Measurements from ENCODE around the gene PHF2. TPM values are rescaled to one million over a fixed set of nuclear protein-coding genes. Genes with fewer than 3 reads are reported as not detected.

PHF2 gene
- total RNA-seq, 2 experiments from 2014 or later, result 20.6 to 23.7 TPM

DNA sequence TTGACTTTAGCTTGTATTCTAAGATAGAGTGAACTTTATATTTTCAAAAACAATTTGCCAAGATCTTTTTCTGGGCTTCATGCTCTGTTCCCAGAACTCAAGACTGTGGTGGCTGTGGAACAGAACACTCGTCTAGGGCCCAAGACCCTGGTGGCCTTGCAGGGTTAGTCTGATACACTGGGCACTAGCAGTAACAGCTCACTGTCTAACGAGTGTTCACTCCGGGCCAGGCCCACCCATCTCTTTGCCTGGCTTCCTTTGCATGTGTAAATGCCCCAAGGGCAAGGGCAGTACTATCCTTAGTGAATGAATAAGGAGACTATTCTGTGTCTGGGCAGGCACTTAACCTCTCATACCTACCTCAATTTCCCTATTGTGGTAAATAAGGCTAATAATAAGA, 47.4 kb downstream of the PHF2 start:
- H3K4me1 ChIP-seq (ENCODE audit: insufficient read depth, low read length, poor library complexity, severe bottlenecking), result no peaks in the 10 kb centered on the region
- no peaks in the 10 kb centered on the region; the same call in 1 of the 2 replicates for H3K36me3 ChIP-seq (ENCODE audit: insufficient read depth, low read length)
- no peaks in the 10 kb centered on the region for H4K20me1 ChIP-seq (ENCODE audit: insufficient read depth, low read length)
- no peak overlapping the region for H3K4me3 ChIP-seq (ENCODE audit: low read depth, low read length, poor library complexity, severe bottlenecking)
- ChIA-PET CTCF (ENCODE audit: unreplicated experiment) (no interaction called here), POLR2A (no interaction called here)
- no peak overlapping the region for H2AFZ ChIP-seq (ENCODE audit: low read length)
- no peak overlapping the region for H3K27ac ChIP-seq (ENCODE audit: low read depth, low read length, poor library complexity, severe bottlenecking)
- BruUV-seq (replicated peaks), result no TSS peak
- peaks cover 4% of the 10 kb centered on the region; the same call in 1 of the 2 replicates for H3K79me2 ChIP-seq (ENCODE audit: insufficient read depth, low read depth, low read length)
- TF ChIP-seq, protein P1, sequence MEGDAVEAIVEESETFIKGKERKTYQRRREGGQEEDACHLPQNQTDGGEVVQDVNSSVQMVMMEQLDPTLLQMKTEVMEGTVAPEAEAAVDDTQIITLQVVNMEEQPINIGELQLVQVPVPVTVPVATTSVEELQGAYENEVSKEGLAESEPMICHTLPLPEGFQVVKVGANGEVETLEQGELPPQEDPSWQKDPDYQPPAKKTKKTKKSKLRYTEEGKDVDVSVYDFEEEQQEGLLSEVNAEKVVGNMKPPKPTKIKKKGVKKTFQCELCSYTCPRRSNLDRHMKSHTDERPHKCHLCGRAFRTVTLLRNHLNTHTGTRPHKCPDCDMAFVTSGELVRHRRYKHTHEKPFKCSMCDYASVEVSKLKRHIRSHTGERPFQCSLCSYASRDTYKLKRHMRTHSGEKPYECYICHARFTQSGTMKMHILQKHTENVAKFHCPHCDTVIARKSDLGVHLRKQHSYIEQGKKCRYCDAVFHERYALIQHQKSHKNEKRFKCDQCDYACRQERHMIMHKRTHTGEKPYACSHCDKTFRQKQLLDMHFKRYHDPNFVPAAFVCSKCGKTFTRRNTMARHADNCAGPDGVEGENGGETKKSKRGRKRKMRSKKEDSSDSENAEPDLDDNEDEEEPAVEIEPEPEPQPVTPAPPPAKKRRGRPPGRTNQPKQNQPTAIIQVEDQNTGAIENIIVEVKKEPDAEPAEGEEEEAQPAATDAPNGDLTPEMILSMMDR (conservative IDR thresholded peaks at IDR 0.05; ENCODE audit: low read length), result no peak
- TF ChIP-seq EZH2phosphoT487 (IDR thresholded peaks at IDR 0.05; ENCODE audit: borderline replicate concordance, low read depth, low read length), result no peak
- H3K9me3 ChIP-seq (ENCODE audit: low read length), result peaks cover 17% of the 10 kb centered on the region
- H3K9me2 ChIP-seq (ENCODE audit: insufficient read depth, low read length), result no peaks in the 10 kb centered on the region
- intact Hi-C loops (cut with micrococcal nuclease; ENCODE audit: unreplicated experiment), result no loop called here
- no peak for DNase-seq (ENCODE audit: low spot score)
- H3K4me2 ChIP-seq (ENCODE audit: low read length), result no peak overlapping the region

DNA sequence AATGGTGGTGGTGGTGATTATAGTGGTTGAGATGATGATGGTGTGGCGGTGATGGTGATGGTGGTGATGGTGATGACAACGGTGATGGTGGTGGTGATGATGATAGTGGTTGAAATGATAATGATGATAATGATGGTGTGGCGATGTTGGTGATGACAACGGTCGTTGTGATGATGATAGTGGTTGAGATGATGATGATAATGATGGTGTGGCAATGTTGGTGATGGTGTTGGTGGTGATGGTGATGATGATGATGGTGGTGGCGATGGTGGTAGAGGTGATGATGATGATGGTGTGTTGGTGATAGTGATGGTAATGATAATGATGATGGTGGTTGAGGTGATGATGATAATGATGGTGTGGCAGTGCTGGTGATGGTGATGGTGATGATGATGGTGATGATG, 48.0 kb downstream of the PHF2 start:
- no peak overlapping the region for H3K4me2 ChIP-seq (ENCODE audit: low read length)
- no peaks in the 10 kb centered on the region for H3K4me1 ChIP-seq (ENCODE audit: insufficient read depth, low read length, poor library complexity, severe bottlenecking)
- H3K27ac ChIP-seq (ENCODE audit: low read depth, low read length, poor library complexity, severe bottlenecking), result no peak overlapping the region
- no TSS peak for BruUV-seq (replicated peaks)
- H2AFZ ChIP-seq (ENCODE audit: low read length), result no peak overlapping the region
- intact Hi-C loops (cut with micrococcal nuclease; ENCODE audit: unreplicated experiment), result no loop called here
- no peak for DNase-seq (ENCODE audit: low spot score)
- POLR2A ChIA-PET, result no interaction called here
- CTCF ChIA-PET (ENCODE audit: unreplicated experiment), result no interaction called here
- TF ChIP-seq, protein P1 (conservative IDR thresholded peaks at IDR 0.05; ENCODE audit: low read length), result no peak
- TF ChIP-seq EZH2phosphoT487 (IDR thresholded peaks at IDR 0.05; ENCODE audit: borderline replicate concordance, low read depth, low read length), result no peak
- H3K36me3 ChIP-seq (ENCODE audit: insufficient read depth, low read length), result no peaks in the 10 kb centered on the region; the same call in 1 of the 2 replicates
- H3K9me3 ChIP-seq (ENCODE audit: low read length), result peaks cover 17% of the 10 kb centered on the region
- H3K9me2 ChIP-seq (ENCODE audit: insufficient read depth, low read length), result no peaks in the 10 kb centered on the region
- no peaks in the 10 kb centered on the region for H4K20me1 ChIP-seq (ENCODE audit: insufficient read depth, low read length)
- no peak overlapping the region for H3K4me3 ChIP-seq (ENCODE audit: low read depth, low read length, poor library complexity, severe bottlenecking)
- H3K79me2 ChIP-seq (ENCODE audit: insufficient read depth, low read depth, low read length), result peaks cover 4% of the 10 kb centered on the region; the same call in 1 of the 2 replicates

DNA sequence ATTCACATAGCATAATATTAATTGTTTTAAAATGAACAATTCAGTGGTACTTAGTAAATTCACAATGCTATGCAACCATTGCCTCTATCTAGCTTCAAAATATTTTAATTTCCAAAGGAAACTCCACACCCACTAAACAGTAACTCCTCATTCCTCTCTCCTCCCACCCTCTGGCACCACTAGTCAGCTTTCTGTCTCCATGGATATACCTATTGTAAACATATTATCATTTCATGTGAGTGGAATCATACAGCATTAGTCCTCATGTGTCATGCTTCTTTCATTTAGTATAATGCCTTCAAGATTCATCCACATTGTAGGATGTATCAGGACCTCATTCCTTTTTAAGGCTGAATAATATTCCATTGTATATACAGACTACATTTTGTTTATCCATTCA, 48.6 kb downstream of the PHF2 start:
- H3K4me3 ChIP-seq (ENCODE audit: low read depth, low read length, poor library complexity, severe bottlenecking), result no peak overlapping the region
- POLR2A ChIA-PET, result no interaction called here
- H3K36me3 ChIP-seq (ENCODE audit: insufficient read depth, low read length), result no peaks in the 10 kb centered on the region; the same call in 1 of the 2 replicates

More for the DNA sequence above, 48.6 kb downstream of the PHF2 start:
- Histone ChIP-seq H3K27ac (ENCODE audit: low read depth, low read length, poor library complexity, severe bottlenecking) (no peak overlapping the region), H3K4me1 (ENCODE audit: insufficient read depth, low read length, poor library complexity, severe bottlenecking) (no peaks in the 10 kb centered on the region), H2AFZ (ENCODE audit: low read length) (no peak overlapping the region), H3K9me2 (ENCODE audit: insufficient read depth, low read length) (no peaks in the 10 kb centered on the region), H3K4me2 (ENCODE audit: low read length) (no peak overlapping the region), H3K9me3 (ENCODE audit: low read length) (peaks cover 17% of the 10 kb centered on the region), H4K20me1 (ENCODE audit: insufficient read depth, low read length) (no peaks in the 10 kb centered on the region), H3K79me2 (ENCODE audit: insufficient read depth, low read depth, low read length) (peaks cover 4% of the 10 kb centered on the region; the same call in 1 of the 2 replicates)
- no peak for TF ChIP-seq EZH2phosphoT487 (IDR thresholded peaks at IDR 0.05; ENCODE audit: borderline replicate concordance, low read depth, low read length)
- TF ChIP-seq, protein P1 (conservative IDR thresholded peaks at IDR 0.05; ENCODE audit: low read length), result no peak
- BruUV-seq (replicated peaks), result no TSS peak
- DNase-seq (ENCODE audit: low spot score), result no peak
- intact Hi-C loops (cut with micrococcal nuclease; ENCODE audit: unreplicated experiment), result no loop called here
- CTCF ChIA-PET (ENCODE audit: unreplicated experiment), result no interaction called here
